Trophoblast cell (in vitro differentiated cells and primary cell): ENCODE measurements around the gene SUMO4.

Experiments used
- DNase-seq, 2 donors: peaks; one replicate each; pipeline ENCODE4 v3.0.0-alpha.2; 2016
- H2AFZ ChIP-seq: 2 replicates; pipeline ENCODE4 v1.6.1; 2013; ENCODE audit warnings: low read length, moderate library complexity, mild to moderate bottlenecking; ENCODE audit not compliant: insufficient read depth, poor library complexity
- H2AK5ac ChIP-seq: 2 replicates; pipeline ENCODE4 v1.6.1; 2013; ENCODE audit warnings: mild to moderate bottlenecking, low read length
- H2BK120ac ChIP-seq: 2 replicates; pipeline ENCODE4 v1.6.1; 2013; ENCODE audit warnings: low read length, mild to moderate bottlenecking, moderate library complexity; ENCODE audit not compliant: insufficient read depth, poor library complexity
- H2BK12ac ChIP-seq: 2 replicates; pipeline ENCODE4 v1.6.1; 2013; ENCODE audit warnings: mild to moderate bottlenecking, low read length, moderate library complexity
- H2BK5ac ChIP-seq: 2 replicates; pipeline ENCODE4 v1.6.1; 2013; ENCODE audit warnings: low read length, low read depth, moderate library complexity, mild to moderate bottlenecking; ENCODE audit not compliant: poor library complexity
- H3K14ac ChIP-seq: 2 replicates; pipeline ENCODE4 v1.6.1; 2013; ENCODE audit warnings: mild to moderate bottlenecking, low read length
- H3K18ac ChIP-seq: 2 replicates; pipeline ENCODE4 v1.6.1; 2013; ENCODE audit warnings: mild to moderate bottlenecking, low read length
- H3K23ac ChIP-seq: 2 replicates; pipeline ENCODE4 v1.6.1; 2013; ENCODE audit warnings: low read length
- H3K27ac ChIP-seq: 2 replicates; pipeline ENCODE4 v1.5.1; 2013; ENCODE audit warnings: low read depth, mild to moderate bottlenecking, inconsistent platforms, low read length, moderate library complexity
- H3K27me3 ChIP-seq: 2 replicates; pipeline ENCODE4 v1.6.1; 2013; ENCODE audit warnings: inconsistent platforms, mild to moderate bottlenecking, low read length, moderate library complexity; ENCODE audit not compliant: insufficient read depth
- H3K36me3 ChIP-seq, 2 experiments: 1 replicate in 1 of 2; 2 replicates in 1 of 2; pipeline ENCODE4 v1.6.1; 2013; ENCODE audit warnings: low read length in 2 of 2, mild to moderate bottlenecking in 2 of 2, moderate library complexity in 1 of 2; ENCODE audit not compliant: insufficient read depth in 2 of 2, control insufficient read depth in 1 of 2
- H3K4ac ChIP-seq: 2 replicates; pipeline ENCODE4 v1.6.1; 2013; ENCODE audit warnings: low read depth, mild to moderate bottlenecking, low read length, moderate library complexity
- H3K4me1 ChIP-seq, 2 experiments: 1 replicate in 1 of 2; 2 replicates in 1 of 2; pipeline ENCODE4 v1.6.1; 2013; ENCODE audit warnings: low read length in 2 of 2, mild to moderate bottlenecking in 2 of 2, moderate library complexity in 1 of 2; ENCODE audit not compliant: insufficient read depth in 2 of 2, control insufficient read depth in 1 of 2
- H3K4me2 ChIP-seq: 2 replicates; pipeline ENCODE4 v1.6.1; 2013; ENCODE audit warnings: inconsistent platforms, mild to moderate bottlenecking, low read length, moderate library complexity
- H3K4me3 ChIP-seq: 2 replicates; pipeline ENCODE4 v1.5.1; 2013; ENCODE audit warnings: mild to moderate bottlenecking, low read depth, low read length, inconsistent platforms
- H3K79me1 ChIP-seq: one replicate; pipeline ENCODE4 v1.6.1; 2013; ENCODE audit warnings: low read length
- H3K79me2 ChIP-seq: 2 replicates; pipeline ENCODE4 v1.6.1; 2013; ENCODE audit warnings: low read length, mild to moderate bottlenecking; ENCODE audit not compliant: control insufficient read depth, insufficient read depth, poor library complexity
- H3K9ac ChIP-seq: 2 replicates; pipeline ENCODE4 v1.6.1; 2013; ENCODE audit warnings: mild to moderate bottlenecking, low read length
- H3K9me3 ChIP-seq: 2 replicates; pipeline ENCODE4 v1.6.1; 2013; ENCODE audit warnings: low read depth, mild to moderate bottlenecking, control low read depth, inconsistent platforms, low read length; ENCODE audit not compliant: insufficient read depth
- H4K12ac ChIP-seq: 2 replicates; pipeline ENCODE4 v1.6.1; 2013; ENCODE audit warnings: low read depth, mild to moderate bottlenecking, low read length, moderate library complexity
- H4K8ac ChIP-seq: 2 replicates; pipeline ENCODE4 v1.6.1; 2013; ENCODE audit warnings: low read depth, mild to moderate bottlenecking, low read length, moderate library complexity
- H4K91ac ChIP-seq: one replicate; pipeline ENCODE4 v1.6.1; 2013; ENCODE audit warnings: low read depth, mild to moderate bottlenecking, low read length, moderate library complexity
- WGBS: extraction: QIAGEN DNeasy Blood & Tissue Kit; methylation state at CpG from one replicate; pipeline ENCODE4 v1.1.7; 2013; ENCODE audit warnings: missing lambda C conversion rate; ENCODE audit not compliant: insufficient read length, insufficient coverage; ENCODE audit errors: extremely low coverage; 5-methylcytosine and 5-hydroxymethylcytosine counted together

Gene SUMO4

DNA sequence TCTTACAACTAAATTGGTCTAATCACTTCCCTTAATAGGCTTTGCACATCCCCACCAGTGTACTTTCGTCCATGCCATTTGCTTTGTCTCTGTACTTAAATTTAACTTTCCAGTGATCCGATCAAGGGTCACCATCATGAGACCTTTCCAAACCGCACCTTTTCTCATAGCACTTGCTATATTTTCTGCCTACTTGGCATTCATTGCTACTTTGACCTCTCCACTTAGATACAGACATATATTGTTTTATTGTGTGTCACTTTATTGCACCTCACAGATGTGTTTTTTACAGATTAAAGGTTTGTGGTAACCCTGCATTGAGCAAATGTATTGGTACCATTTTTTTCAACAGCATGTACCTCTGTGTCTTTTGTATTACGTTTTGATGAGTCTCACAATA lies 14.8 kb downstream of the SUMO4 start:
- H2AK5ac ChIP-seq, result no peak overlapping the region
- H2BK120ac ChIP-seq, result no peak overlapping the region
- no peaks in the 10 kb centered on the region for H3K9me3 ChIP-seq
- no peak overlapping the region for H3K27ac ChIP-seq
- H3K4me1 ChIP-seq, result no peaks in the 10 kb centered on the region
- no peak overlapping the region for H4K8ac ChIP-seq
- H3K23ac ChIP-seq, result no peak overlapping the region
- no peak overlapping the region for H3K4ac ChIP-seq
- H2BK12ac ChIP-seq, result no peak overlapping the region
- H2AFZ ChIP-seq, result no peak overlapping the region
- no peak overlapping the region for H3K4me2 ChIP-seq
- no peak overlapping the region for H4K91ac ChIP-seq
- no peak overlapping the region for H3K18ac ChIP-seq
- H4K12ac ChIP-seq, result no peak overlapping the region
- H3K14ac ChIP-seq, result no peak overlapping the region
- H3K79me2 ChIP-seq, result no peaks in the 10 kb centered on the region
- no peak overlapping the region for H3K4me3 ChIP-seq
- DNase-seq, result no peak
- H3K36me3 ChIP-seq, result peaks cover 4 to 6% of the 10 kb centered on the region in 2 experiments
- H3K27me3 ChIP-seq, result no peaks in the 10 kb centered on the region
- H3K79me1 ChIP-seq, result no peaks in the 10 kb centered on the region
- H2BK5ac ChIP-seq, result no peak overlapping the region
- H3K9ac ChIP-seq, result no peak overlapping the region
- no CpG with 5 or more reads among the region's 4 CpGs for WGBS

DNA sequence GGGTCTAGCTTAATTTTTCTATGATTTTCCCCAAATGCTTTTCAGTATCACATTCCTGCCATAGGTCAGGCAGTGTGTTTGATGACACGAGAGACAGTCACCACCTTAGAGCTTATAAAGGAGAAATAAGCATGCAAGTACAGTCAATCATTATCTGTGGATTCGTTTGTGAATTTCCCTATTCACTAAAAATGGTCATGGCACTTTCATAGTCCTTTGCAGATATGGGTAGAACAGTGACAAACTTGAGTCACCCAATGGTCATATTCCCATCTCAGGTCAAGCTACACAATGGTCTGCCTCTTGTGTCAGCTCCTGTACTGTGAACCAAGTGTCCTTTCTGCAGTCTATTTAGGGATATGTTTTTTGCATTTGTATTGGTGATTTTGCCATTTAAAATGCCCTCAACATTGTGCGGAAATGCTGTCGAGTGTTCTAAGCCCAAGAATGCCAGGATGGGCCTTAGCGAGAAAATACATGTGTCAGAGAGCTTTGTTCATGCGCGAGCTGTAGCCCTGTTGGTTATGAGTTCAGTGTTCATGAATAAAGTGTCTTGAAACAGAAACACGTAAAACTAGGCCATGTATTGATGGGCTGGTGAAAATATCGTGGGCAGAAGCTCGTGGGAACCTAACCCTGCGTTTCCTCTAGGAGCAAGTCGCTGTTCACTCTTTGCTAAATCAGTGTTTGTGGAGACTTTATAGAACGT lies 19.8 kb downstream of the SUMO4 start:
- H3K79me1 ChIP-seq, result no peaks in the 10 kb centered on the region
- DNase-seq, result no peak
- no CpG with 5 or more reads among the region's 13 CpGs for WGBS

GRCh38 chr6:149421132-149421531 lies 21.1 kb downstream of the SUMO4 start:
- H2AFZ ChIP-seq, result no peak overlapping the region
- no peaks in the 10 kb centered on the region for H3K27me3 ChIP-seq
- H3K4me3 ChIP-seq, result no peak overlapping the region
- no peak overlapping the region for H3K27ac ChIP-seq
- no peaks in the 10 kb centered on the region for H3K79me2 ChIP-seq
- H4K12ac ChIP-seq, result no peak overlapping the region
- no peak overlapping the region for H3K23ac ChIP-seq
- no peak overlapping the region for H2BK5ac ChIP-seq
- no peak overlapping the region for H3K18ac ChIP-seq
- no peak overlapping the region for H2AK5ac ChIP-seq
- no peak overlapping the region for H4K8ac ChIP-seq
- no peaks in the 10 kb centered on the region for H3K36me3 ChIP-seq
- no peak for DNase-seq
- H3K4ac ChIP-seq, result no peak overlapping the region
- no peak overlapping the region for H4K91ac ChIP-seq
- H3K14ac ChIP-seq, result no peak overlapping the region
- no peak overlapping the region for H2BK12ac ChIP-seq
- H3K9ac ChIP-seq, result no peak overlapping the region
- no peak overlapping the region for H3K4me2 ChIP-seq
- no peaks in the 10 kb centered on the region for H3K79me1 ChIP-seq
- H3K9me3 ChIP-seq, result no peaks in the 10 kb centered on the region
- no peak overlapping the region for H2BK120ac ChIP-seq
- no CpG with 5 or more reads among the region's 5 CpGs for WGBS
- no peaks in the 10 kb centered on the region for H3K4me1 ChIP-seq

More for the DNA sequence above, 19.8 kb downstream of the SUMO4 start:
- Histone ChIP-seq H3K23ac (no peak overlapping the region), H2BK12ac (no peak overlapping the region), H2BK5ac (no peak overlapping the region), H2AK5ac (no peak overlapping the region), H4K12ac (no peak overlapping the region), H4K8ac (no peak overlapping the region), H3K36me3 (no peaks in the 10 kb centered on the region), H3K27ac (no peak overlapping the region), H3K4ac (no peak overlapping the region), H3K4me3 (no peak overlapping the region), H3K9ac (no peak overlapping the region), H4K91ac (no peak overlapping the region), H3K79me2 (no peaks in the 10 kb centered on the region), H3K9me3 (no peaks in the 10 kb centered on the region), H2AFZ (no peak overlapping the region), H3K18ac (no peak overlapping the region), H2BK120ac (no peak overlapping the region), H3K4me1 (no peaks in the 10 kb centered on the region), H3K14ac (no peak overlapping the region), H3K27me3 (no peaks in the 10 kb centered on the region), H3K4me2 (no peak overlapping the region)

DNA sequence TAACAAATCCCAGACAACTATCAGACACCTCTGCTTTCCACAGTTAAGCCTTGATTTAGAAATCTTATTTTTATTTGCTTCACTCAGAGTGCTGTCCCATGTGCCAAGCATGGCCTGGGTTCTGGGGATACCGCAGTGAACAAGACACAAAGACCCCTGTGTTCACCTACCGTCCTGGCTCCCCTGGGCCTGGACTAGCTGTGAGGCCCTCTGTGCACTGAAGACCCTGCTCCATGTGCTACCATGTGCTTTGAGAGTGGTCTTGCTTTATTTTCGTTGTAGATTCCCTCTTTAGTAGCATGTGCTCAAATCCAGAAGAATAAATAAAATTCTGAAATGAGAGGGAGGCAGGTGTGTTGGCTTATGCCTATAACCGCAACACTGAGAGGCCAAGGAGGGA lies 22.5 kb downstream of the SUMO4 start:
- Histone ChIP-seq H3K4me1 (no peaks in the 10 kb centered on the region), H4K91ac (no peak overlapping the region), H3K4ac (no peak overlapping the region), H3K4me3 (no peak overlapping the region), H2BK12ac (no peak overlapping the region), H3K4me2 (no peak overlapping the region), H4K12ac (no peak overlapping the region), H2BK5ac (no peak overlapping the region), H2BK120ac (no peak overlapping the region), H3K23ac (no peak overlapping the region), H4K8ac (no peak overlapping the region), H3K79me1 (no peaks in the 10 kb centered on the region), H3K27me3 (no peaks in the 10 kb centered on the region), H3K36me3 (no peaks in the 10 kb centered on the region), H2AK5ac (no peak overlapping the region), H3K79me2 (no peaks in the 10 kb centered on the region), H3K18ac (no peak overlapping the region), H3K27ac (no peak overlapping the region), H2AFZ (no peak overlapping the region), H3K9me3 (no peaks in the 10 kb centered on the region), H3K14ac (no peak overlapping the region), H3K9ac (no peak overlapping the region)
- WGBS, result no CpG with 5 or more reads among the region's 4 CpGs
- DNase-seq, result no peak
